Eye (tissue), 1 donor: ENCODE measurements around the gene C1orf226.
"Not testable (repeated sequence)": the region's sequence is repeated elsewhere in the genome, so short reads cannot be mapped to it uniquely, and the experiment has no call there.

Experiments used
- DNase-seq: peaks from one replicate; pipeline ENCODE4 v3.0.0-alpha.2; 2015

Gene C1orf226

GRCh38 chr1:162412002-162412401 lies 30.5 kb downstream of the C1orf226 start, which contains the start of gene SH2D1B:
SH2D1B (minus strand) TSS chr1:162412136; CDS start chr1:162412016, 120 bp downstream.
- no peak for DNase-seq

DNA sequence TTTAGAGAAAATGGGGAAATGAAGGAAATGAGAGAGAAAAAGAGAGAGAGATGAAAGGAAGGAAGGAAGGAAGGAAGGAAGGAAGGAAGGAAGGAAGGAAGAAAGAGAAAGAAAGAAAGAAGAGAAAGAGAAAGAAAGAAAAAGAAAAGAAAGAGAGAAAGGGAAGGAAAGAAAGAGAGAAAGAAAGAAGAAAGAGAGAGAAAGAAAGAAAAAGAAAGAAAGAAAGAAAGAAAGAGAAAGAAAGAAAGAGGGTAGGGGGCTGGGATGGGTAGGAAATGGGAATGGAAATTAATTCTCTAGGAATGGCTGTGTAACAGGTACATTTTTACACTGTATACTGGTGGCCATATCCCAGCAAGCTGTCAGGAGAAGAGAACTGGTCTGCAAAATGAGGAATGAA lies 34.7 kb downstream of the C1orf226 start:
- no peak for DNase-seq

DNA sequence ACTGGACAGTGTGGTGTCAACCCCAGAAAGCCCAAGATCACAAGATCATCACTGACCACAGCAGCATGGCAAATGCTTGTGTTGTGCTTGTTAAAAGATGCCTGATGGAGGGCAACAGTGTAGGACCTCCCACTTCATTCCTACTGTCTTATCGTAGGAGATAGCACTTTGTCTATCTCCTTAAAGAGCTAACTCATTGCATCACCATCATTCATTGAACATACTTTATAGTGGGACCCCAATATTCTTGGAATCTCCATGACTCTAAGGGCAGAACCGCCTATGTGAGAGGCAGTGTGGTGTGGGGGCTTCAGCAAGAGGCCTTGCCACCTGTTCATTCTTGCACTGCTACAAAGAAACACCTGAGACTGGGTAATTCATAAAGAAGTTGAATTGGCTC lies 35.4 kb downstream of the C1orf226 start:
- no peak for DNase-seq

- DNase-seq = no peak
Observed at GRCh38 chr1:162417650-162418049, 36.1 kb downstream of the C1orf226 start.

GRCh38 chr1:162418584-162418983 lies 37.1 kb downstream of the C1orf226 start:
- not testable (repeated sequence) for DNase-seq

- not testable (repeated sequence) for DNase-seq
Observed at GRCh38 chr1:162419450-162419931, 38.0 kb downstream of the C1orf226 start.

- no peak for DNase-seq
Observed at GRCh38 chr1:162420120-162420519, 38.6 kb downstream of the C1orf226 start.

- no peak for DNase-seq
Observed at GRCh38 chr1:162421258-162422164, 40.0 kb downstream of the C1orf226 start.

DNA sequence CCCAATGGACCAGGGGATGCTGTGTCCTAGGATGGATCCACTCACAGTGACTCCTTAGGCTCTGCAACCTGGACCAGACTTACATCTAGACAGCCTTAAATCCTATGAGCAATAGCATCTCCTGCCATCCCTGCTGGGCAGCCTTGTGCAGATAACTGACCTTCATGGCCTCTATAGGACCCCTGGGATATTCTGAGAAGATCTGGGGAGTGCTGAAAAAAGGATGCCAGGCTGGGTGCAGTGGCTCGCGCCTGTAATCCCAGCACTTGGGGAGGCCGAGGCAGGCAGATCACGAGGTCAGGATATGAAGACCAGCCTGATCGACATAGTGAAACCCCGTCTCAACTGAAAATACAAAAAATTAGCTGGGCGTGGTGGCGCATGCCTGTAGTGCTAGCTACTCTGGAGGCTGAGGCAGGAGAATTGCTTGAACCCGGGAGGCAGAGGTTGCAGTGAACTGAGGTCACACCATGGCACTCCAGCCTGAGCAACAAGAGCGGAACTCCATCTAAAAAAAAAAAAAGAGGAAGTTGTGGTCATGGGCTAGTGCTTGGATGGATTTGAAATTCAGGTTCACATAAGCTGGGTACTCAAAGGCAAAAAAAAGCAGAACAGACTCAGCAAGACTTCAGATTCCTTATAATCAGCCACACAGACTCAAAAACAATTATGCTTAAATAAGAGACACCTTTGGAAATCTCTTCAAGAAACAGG lies 41.3 kb downstream of the C1orf226 start:
- DNase-seq = no peak

GRCh38 chr1:162430583-162430982 lies 49.1 kb downstream of the C1orf226 start:
- DNase-seq = no peak

- DNase-seq = not testable (repeated sequence)
Observed at GRCh38 chr1:162432977-162433713, 51.6 kb downstream of the C1orf226 start.
